Mucosa of rectum (tissue), 2 donors: Measurements from ENCODE around the gene STK33.
A peak's percentile ranks its signal among the peaks of the same experiment; 100 is the strongest.

Source experiments
- H3K27ac ChIP-seq, 2 donors: one replicate each; pipeline ENCODE4 v1.7.0; 2013; ENCODE audit warnings: inconsistent platforms in 2 of 2, low read depth in 2 of 2, low read length in 2 of 2
- H3K27me3 ChIP-seq, 2 donors: one replicate each; pipeline ENCODE4 v1.7.0; 2013; ENCODE audit warnings: low read length in 2 of 2; ENCODE audit not compliant: control insufficient read depth in 2 of 2, insufficient read depth in 2 of 2
- H3K36me3 ChIP-seq, 2 donors: one replicate each; pipeline ENCODE4 v1.7.0; 2013; ENCODE audit warnings: low read length in 2 of 2; ENCODE audit not compliant: control insufficient read depth in 2 of 2, insufficient read depth in 2 of 2
- H3K4me1 ChIP-seq, 2 donors: one replicate each; pipeline ENCODE4 v1.7.0; 2013; ENCODE audit warnings: low read length in 2 of 2, mild to moderate bottlenecking in 1 of 2; ENCODE audit not compliant: control insufficient read depth in 2 of 2, insufficient read depth in 2 of 2
- H3K4me3 ChIP-seq, 2 donors: one replicate each; pipeline ENCODE4 v1.7.0; 2013; ENCODE audit warnings: low read length in 2 of 2
- H3K9ac ChIP-seq, 2 donors: one replicate each; pipeline ENCODE4 v1.7.0; 2013; ENCODE audit warnings: low read length in 2 of 2, low read depth in 1 of 2, mild to moderate bottlenecking in 1 of 2
- H3K9me3 ChIP-seq, 2 donors: one replicate each; pipeline ENCODE4 v1.7.0; 2013; ENCODE audit warnings: low read length in 2 of 2; ENCODE audit not compliant: control insufficient read depth in 2 of 2
- donor health status: healthy.
- donor health status: Normal muscosa, but diverticular disease.

Gene STK33

DNA sequence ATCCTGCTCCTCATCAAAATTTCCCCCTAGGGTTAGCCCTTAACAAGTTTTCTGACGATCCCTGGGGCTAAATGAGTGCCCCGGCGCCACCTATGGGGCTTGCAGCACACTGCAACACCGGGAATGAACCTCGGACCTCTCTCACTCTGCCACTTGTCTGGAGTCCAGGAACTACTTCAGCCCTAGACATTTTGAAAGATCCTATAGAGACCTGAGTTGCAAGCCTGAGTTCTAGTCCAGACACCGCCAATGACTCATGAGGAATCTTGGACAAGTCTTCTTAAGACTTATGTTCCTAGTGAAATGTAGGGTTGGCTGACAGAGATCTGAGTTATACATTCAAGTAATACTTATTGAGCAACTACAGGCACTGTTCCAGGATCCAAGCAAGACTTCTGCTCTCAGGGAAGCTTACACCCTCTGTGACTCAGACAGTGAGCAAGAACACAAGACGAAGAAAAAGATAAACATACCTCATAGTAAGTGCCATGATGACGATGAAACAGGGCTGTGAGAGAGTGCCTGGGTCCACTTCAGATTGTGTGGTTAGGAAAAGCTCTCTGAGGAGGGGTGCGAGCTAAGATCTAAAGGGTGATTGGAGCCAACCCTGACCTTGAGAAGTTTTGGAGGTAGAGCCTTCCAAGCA, 10.2 kb upstream of the STK33 start:
- no peak overlapping the region for H3K4me3 ChIP-seq
- H3K36me3 ChIP-seq = no peaks in the 10 kb centered on the region
- no peaks in the 10 kb centered on the region for H3K9me3 ChIP-seq
- peak overlapping the region in 1 of 2 donors; percentile 20 for H3K27ac ChIP-seq
- H3K4me1 ChIP-seq = no peaks in the 10 kb centered on the region
- no peak overlapping the region for H3K9ac ChIP-seq
- no peaks in the 10 kb centered on the region for H3K27me3 ChIP-seq

DNA sequence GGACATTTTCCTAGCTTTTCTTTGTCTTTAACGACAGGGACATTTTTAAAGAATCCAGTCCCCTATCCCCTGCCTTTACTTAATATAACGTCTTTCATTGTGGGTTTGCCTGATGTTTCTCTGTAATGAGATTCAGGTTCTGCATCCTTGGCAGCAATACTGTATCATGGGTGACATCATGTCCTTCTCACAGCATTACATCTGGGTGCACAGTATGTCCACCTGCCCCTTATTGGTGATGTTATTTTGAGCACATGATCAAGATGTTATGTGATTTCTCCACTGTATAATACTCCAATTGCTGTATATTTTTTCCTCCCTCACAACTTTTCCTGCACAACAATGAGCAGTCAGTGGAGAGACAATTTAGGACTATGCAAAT, 9.7 kb upstream of the STK33 start:
- Histone ChIP-seq H3K4me3 (no peak overlapping the region), H3K4me1 (no peaks in the 10 kb centered on the region), H3K27me3 (no peaks in the 10 kb centered on the region), H3K9me3 (no peaks in the 10 kb centered on the region), H3K36me3 (no peaks in the 10 kb centered on the region), H3K27ac (no peak overlapping the region), H3K9ac (no peak overlapping the region)

DNA sequence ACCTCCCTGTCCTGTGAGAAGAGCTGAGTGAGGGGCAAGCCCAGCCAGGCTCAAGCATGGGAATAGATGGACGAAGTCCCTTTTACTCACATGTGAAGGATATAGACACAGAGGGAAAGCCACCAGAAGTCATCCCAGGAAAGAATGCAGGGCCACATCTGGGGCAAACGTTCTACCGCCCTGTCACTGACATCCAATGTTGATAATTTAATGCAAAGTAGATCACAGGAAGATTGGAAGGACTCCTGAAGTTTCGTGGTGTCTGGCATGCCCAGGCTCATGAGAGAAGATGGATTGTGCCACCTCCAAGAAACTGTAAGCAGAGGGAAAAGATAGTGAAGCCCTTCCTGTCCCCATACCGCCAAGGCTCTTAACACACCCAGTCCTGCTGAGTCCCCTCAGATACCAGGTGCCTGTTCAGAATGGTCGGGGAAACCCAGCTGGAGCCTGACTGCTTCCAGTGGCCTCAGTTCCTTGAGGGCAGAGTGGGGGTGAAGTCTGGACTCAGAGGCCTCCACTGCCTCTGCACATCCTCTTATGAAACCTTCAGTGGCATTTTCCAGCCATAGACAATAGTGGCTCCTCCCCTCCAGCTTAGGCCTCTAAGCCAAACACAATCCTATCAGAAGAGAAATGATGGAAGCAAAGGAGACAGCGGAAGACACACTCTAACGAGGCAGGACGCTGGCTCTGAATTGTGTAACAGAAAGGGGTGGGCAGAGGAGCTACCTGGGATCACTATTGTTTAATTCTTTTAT, 7.5 kb upstream of the STK33 start:
- Histone ChIP-seq H3K4me1 (no peaks in the 10 kb centered on the region), H3K36me3 (no peaks in the 10 kb centered on the region), H3K27ac (no peak overlapping the region), H3K9ac (no peak overlapping the region), H3K27me3 (no peaks in the 10 kb centered on the region), H3K9me3 (no peaks in the 10 kb centered on the region), H3K4me3 (no peak overlapping the region)

DNA sequence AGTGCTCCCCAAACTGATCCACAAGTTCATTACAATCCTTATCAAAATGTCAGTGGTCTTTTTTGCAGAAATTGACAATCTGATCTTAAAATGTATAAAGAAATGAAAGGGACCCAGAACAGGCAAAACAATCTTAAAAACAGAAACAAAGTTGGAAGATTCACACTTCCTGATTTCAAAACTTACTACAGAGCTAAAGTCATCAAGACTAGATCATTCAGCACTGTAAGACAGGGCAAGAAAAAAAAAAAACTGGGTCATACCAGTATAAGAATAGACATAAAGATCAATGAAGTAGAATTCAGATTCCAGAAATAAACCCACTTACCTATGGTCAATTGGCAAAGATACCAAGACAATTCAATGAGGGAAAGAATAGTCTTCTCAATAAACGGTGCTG, 4.5 kb upstream of the STK33 start:
- H3K36me3 ChIP-seq = no peaks in the 10 kb centered on the region
- H3K9ac ChIP-seq = no peak overlapping the region
- H3K4me3 ChIP-seq = no peak overlapping the region
- H3K27ac ChIP-seq = no peak overlapping the region
- H3K9me3 ChIP-seq = no peaks in the 10 kb centered on the region
- H3K27me3 ChIP-seq = peaks cover 0 to 4% of the 10 kb centered on the region in 2 donors
- peaks cover 0 to 6% of the 10 kb centered on the region in 2 donors for H3K4me1 ChIP-seq

DNA sequence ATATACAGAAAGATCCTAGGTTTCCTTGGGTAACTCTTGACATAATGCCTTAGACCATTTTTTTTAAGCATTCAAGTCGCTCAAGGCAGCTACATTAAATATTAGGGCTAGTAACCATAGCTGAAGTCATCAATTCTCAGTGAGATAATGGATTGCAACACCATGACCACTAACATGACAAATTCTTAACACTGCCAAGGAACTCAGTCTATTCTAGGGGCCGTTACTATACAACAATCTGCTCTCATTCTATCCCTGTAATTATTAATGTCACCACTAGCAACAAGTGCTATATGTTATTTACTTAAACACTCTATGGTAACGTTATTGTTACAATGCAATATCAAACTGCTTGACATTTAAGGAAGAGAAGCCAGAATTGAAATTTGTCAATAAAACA, 3.2 kb upstream of the STK33 start:
- no peak overlapping the region for H3K27ac ChIP-seq
- H3K4me1 ChIP-seq = peaks cover 0 to 6% of the 10 kb centered on the region in 2 donors
- H3K4me3 ChIP-seq = no peak overlapping the region
- H3K9me3 ChIP-seq = no peaks in the 10 kb centered on the region
- no peaks in the 10 kb centered on the region for H3K36me3 ChIP-seq
- no peak overlapping the region for H3K9ac ChIP-seq
- H3K27me3 ChIP-seq = peaks cover 0 to 4% of the 10 kb centered on the region in 2 donors

DNA sequence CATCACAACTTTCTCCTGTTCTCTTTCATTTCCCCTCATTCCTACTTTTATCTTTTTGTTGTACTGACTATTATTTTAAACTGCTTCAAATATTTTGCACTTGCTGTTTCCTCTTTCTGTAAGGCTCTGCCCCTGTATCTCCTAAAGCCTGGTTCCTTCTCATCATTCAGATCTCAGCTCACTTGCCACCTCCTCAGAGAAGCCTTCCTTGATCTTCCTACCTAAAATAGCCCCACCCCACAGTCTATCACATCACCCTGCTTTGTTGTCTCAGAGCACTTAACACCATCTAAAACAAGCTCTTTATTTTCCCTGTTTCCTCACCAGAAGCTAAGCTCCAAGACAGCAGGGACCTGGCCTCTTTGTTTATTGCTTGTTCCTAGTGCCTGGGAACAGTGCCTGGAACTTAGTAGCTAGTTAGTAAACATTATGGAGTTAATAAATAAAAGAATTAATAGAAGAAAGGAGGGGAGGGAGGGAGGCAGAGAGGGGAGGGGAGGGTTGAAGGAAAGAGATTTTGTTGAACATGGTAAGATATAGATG, 2.5 kb upstream of the STK33 start:
- H3K4me1 ChIP-seq = peaks cover 0 to 6% of the 10 kb centered on the region in 2 donors
- H3K36me3 ChIP-seq = no peaks in the 10 kb centered on the region
- peaks cover 0 to 4% of the 10 kb centered on the region in 2 donors for H3K27me3 ChIP-seq
- H3K9ac ChIP-seq = no peak overlapping the region
- no peak overlapping the region for H3K4me3 ChIP-seq
- no peak overlapping the region for H3K27ac ChIP-seq
- no peaks in the 10 kb centered on the region for H3K9me3 ChIP-seq

DNA sequence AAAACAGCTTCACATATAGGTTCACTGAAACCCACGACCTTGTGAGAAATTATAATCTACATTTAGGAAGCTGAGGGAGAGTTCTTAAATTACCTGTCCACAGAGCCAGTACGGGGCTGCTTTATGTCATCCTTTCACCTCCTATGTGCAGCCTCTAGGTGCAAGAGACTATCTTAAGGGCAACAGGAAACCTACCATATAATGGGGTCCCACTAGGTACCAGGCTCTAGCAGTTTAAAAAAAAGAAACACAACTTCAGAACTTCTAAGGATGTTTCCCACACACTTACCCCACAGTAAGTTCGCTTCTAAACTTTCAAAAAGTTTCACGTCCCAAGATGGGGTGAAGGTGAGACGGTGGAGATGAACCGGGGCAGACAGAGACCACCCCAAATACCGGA, 573 bp downstream of the STK33 start:
- peak overlapping the region in 1 of 2 donors; percentile 49 for H3K9ac ChIP-seq
- no peak overlapping the region for H3K27ac ChIP-seq
- H3K27me3 ChIP-seq = peaks cover 0 to 6% of the 10 kb centered on the region in 2 donors
- H3K36me3 ChIP-seq = no peaks in the 10 kb centered on the region
- H3K4me1 ChIP-seq = peaks cover 0 to 6% of the 10 kb centered on the region in 2 donors
- peak overlapping the region; percentile 58 to 63 for H3K4me3 ChIP-seq
- H3K9me3 ChIP-seq = no peaks in the 10 kb centered on the region

DNA sequence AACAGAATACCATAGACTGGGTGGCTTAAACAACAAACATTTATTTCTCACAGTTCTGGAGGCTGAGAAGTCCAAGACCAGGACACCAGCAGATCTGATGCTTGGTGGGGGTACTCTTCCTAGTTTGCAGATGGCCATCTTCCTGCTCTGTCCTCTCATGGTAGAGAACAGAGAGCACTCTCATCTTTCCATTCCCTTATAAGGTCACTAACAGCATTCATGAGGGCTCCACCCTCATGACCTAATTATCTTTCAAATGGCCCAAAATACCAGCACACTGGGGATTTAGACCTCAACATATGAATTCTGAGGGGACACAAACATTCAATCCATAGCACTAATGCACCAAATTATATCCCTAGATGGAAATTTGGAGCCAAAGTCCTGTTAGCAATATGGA, 6.1 kb downstream of the STK33 start:
- no peaks in the 10 kb centered on the region for H3K36me3 ChIP-seq
- no peak overlapping the region for H3K4me3 ChIP-seq
- H3K27ac ChIP-seq = no peak overlapping the region
- peaks cover 0 to 2% of the 10 kb centered on the region in 2 donors for H3K27me3 ChIP-seq
- H3K9me3 ChIP-seq = no peaks in the 10 kb centered on the region
- no peaks in the 10 kb centered on the region for H3K4me1 ChIP-seq
- no peak overlapping the region for H3K9ac ChIP-seq

DNA sequence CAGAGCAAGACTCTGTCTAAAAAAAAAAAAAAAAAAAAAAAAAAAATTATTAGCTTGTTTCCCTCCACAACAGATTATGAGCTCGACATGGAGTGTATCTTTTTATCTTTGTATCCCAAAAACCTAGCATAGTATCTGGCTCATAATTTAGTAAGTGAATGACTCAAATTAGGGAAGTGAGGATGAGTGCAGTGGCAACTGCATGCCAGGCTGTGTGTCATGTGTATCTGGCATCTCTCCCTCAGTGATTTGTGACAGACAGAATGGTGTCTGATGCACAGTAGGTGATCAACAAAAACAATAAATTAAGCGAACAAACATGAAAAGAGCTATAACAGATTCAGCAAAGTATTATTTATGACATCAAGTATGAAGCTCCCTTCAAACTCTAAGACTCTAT, 7.2 kb downstream of the STK33 start:
- H3K27ac ChIP-seq = no peak overlapping the region
- no peak overlapping the region for H3K9ac ChIP-seq
- no peak overlapping the region for H3K4me3 ChIP-seq
- no peaks in the 10 kb centered on the region for H3K4me1 ChIP-seq
- peaks cover 0 to 2% of the 10 kb centered on the region in 2 donors for H3K27me3 ChIP-seq
- H3K36me3 ChIP-seq = no peaks in the 10 kb centered on the region
- no peaks in the 10 kb centered on the region for H3K9me3 ChIP-seq

DNA sequence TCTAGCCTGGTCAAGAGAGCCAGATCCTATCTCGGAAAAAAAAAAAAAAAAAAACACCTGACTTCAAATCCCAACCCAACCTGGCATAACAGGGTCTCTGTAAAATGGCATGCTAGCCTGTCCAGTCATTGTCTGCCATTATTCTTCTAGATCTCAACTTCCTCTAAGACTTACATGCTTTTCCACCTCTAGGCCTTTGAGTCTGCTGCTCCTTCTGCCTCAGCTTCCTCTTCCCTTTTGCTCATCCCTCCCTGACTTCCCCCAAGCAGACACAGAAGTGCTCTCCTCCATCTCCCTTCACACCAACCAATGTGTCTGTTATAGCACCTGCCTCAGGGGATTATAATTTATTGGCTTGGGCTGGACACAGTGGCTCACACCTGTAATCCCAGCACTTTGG, 7.8 kb downstream of the STK33 start:
- Histone ChIP-seq H3K9ac (no peak overlapping the region), H3K27me3 (no peaks in the 10 kb centered on the region), H3K27ac (no peak overlapping the region), H3K36me3 (no peaks in the 10 kb centered on the region), H3K4me3 (no peak overlapping the region), H3K9me3 (no peaks in the 10 kb centered on the region), H3K4me1 (no peaks in the 10 kb centered on the region)
